GM13976 (cell line): ENCODE results near the gene CHST9.

ENCODE experiments used
- DNase-seq: peaks from one replicate; pipeline ENCODE4 v3.0.0; 2012; ENCODE audit warnings: low spot score
- CTCF ChIP-seq: IDR thresholded peaks from 2 replicates; pipeline ENCODE4 v1.5.1; 2012; ENCODE audit warnings: borderline replicate concordance, mild to moderate bottlenecking; ENCODE audit not compliant: insufficient read depth; ENCODE audit errors: extremely low read depth, missing control alignments, control extremely low read depth
- in situ Hi-C: fragments of 300-500 bp; cut with MboI; formaldehyde crosslinking; loops from one replicate; pipeline ENCODE4 v1.12.0; 2022; ENCODE audit warnings: low sequenced_read_pairs, mixed read lengths, inconsistent platforms; ENCODE audit not compliant: unreplicated experiment

CHST9 gene

GRCh38 chr18:27223526-27224291 lies 38.6 kb upstream of the CHST9 start:
- in situ Hi-C loops = no loop called here
- DNase-seq = no peak
- TF ChIP-seq CTCF = no peak

GRCh38 chr18:27214831-27215230 lies 29.7 kb upstream of the CHST9 start:
- no peak for DNase-seq
- in situ Hi-C loops = no loop called here
- no peak for TF ChIP-seq CTCF

- in situ Hi-C loops = no loop called here
- DNase-seq = no peak
- TF ChIP-seq CTCF = no peak
Observed at GRCh38 chr18:27213123-27213717, 28.1 kb upstream of the CHST9 start.

- TF ChIP-seq CTCF = no peak
- in situ Hi-C loops = no loop called here
- DNase-seq = no peak
Observed at GRCh38 chr18:27211569-27211968, 26.5 kb upstream of the CHST9 start.

DNA sequence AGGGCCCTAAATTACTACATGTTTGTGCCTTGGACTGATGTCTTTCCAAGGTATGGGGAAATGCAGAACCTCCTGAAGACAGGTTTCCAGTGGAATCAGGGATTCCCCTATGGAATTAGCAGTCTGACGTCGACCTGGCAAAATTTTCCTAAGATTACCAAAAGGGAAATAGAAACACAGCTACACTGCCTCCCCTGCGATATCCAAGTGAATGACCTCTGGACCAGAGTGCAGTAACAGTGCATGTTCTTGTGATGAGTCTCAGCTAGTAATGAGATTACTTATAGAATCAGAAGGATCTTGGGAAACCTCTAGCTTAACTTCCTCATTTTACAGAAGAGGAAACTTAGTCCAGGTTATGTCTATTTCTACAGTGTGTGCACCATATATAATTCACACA lies 21.3 kb upstream of the CHST9 start:
- in situ Hi-C loops = no loop called here
- no peak for TF ChIP-seq CTCF
- no peak for DNase-seq

- in situ Hi-C loops = no loop called here
- DNase-seq = no peak
- TF ChIP-seq CTCF = no peak
Observed at GRCh38 chr18:27202741-27203140, 17.6 kb upstream of the CHST9 start.
